DND-41 (cell line): Measurements from ENCODE around the gene DEFB132.

Experiments used
- EZH2 ChIP-seq: IDR thresholded peaks from 3 replicates; pipeline ENCODE4 v1.6.1; 2012; ENCODE audit warnings: borderline replicate concordance, low read depth, mild to moderate bottlenecking, moderate library complexity, low read length, inconsistent platforms; ENCODE audit not compliant: severe bottlenecking
- TF ChIP-seq, protein P1 (sequence below): IDR thresholded peaks from 2 replicates; pipeline ENCODE4 v1.5.1; 2012; ENCODE audit warnings: borderline replicate concordance, low read length, moderate library complexity, mild to moderate bottlenecking; ENCODE audit not compliant: poor library complexity, severe bottlenecking; ENCODE audit errors: extremely low read depth

DNA sequence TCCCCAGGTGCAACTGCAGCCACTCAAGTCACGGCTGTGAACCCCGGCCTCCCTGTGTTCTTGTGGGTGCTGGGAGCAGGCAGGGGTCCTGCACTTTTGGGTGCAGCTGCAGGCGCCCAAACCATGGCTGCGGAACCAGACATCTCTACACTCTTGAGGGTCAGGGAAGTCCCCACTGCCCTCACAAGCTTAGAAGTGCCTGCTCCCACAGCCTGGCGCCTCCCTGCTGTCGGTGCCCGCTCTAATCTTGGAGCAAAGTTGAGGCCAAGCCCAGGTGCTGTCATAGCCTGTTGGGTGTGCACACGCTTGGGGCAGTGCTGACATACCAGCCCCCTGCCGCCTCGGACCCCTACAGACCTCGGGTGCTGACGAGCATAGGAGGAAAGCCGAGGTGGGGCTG lies 6.2 kb downstream of the DEFB132 start:
- TF ChIP-seq EZH2: no peak
- TF ChIP-seq, protein P1, sequence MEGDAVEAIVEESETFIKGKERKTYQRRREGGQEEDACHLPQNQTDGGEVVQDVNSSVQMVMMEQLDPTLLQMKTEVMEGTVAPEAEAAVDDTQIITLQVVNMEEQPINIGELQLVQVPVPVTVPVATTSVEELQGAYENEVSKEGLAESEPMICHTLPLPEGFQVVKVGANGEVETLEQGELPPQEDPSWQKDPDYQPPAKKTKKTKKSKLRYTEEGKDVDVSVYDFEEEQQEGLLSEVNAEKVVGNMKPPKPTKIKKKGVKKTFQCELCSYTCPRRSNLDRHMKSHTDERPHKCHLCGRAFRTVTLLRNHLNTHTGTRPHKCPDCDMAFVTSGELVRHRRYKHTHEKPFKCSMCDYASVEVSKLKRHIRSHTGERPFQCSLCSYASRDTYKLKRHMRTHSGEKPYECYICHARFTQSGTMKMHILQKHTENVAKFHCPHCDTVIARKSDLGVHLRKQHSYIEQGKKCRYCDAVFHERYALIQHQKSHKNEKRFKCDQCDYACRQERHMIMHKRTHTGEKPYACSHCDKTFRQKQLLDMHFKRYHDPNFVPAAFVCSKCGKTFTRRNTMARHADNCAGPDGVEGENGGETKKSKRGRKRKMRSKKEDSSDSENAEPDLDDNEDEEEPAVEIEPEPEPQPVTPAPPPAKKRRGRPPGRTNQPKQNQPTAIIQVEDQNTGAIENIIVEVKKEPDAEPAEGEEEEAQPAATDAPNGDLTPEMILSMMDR: no peak
